HepG2 (cell line): ENCODE data around the gene HLA-DRA. TPM values are rescaled to one million over a fixed set of nuclear protein-coding genes. Genes with fewer than 3 reads are reported as not detected.

Experiments
- ATAC-seq: fragments of 200-7000 bp; cut with Tn5 transposase; 3 replicates; pipeline ENCODE4 v1.9.1; 2020; ENCODE audit warnings: mild to moderate bottlenecking, moderate library complexity
- BruUV-seq: library from RNA; stranded (reverse); fragments of 400-500 nt; replicated peaks from 2 replicates; lab custom pipeline; 2021; lab: Mats Ljungman, UMichigan
- CTCF ChIA-PET: fragments of 300-600 bp; formaldehyde crosslinking; extraction: SDS; loops from one replicate; lab custom pipeline; 2021; ENCODE audit warnings: low total read pairs, inconsistent platforms, low intra/inter-chr PET ratio; lab: Yijun Ruan, JAX
- POLR2A ChIA-PET: fragments of 350-600 bp; sonication (Branson Sonifier 250); formaldehyde crosslinking; loops from one replicate; lab custom pipeline; 2020; ENCODE audit warnings: antibody characterized with exemption, inconsistent platforms; lab: Yijun Ruan, JAX
- DNase-seq: peaks from one replicate; pipeline ENCODE4 v3.0.0-alpha.2; 2015; ENCODE audit warnings: low spot score
- FAIRE-seq: peaks from 3 replicates; lab custom pipeline; 2011; peaks lifted over from hg19 to GRCh38; lab: Jason Lieb, UNC
- H2AFZ ChIP-seq: one replicate; pipeline ENCODE4 v1.6.1; 2011; ENCODE audit warnings: low read length, inconsistent platforms
- H3K27ac ChIP-seq: fragments of 300-600 bp; 3 replicates; pipeline ENCODE4 v1.8.0; 2011; ENCODE audit warnings: mixed run types, mild to moderate bottlenecking, mixed read lengths, low read length, inconsistent platforms; ENCODE audit not compliant: insufficient read depth; ENCODE audit errors: extremely low read length
- H3K27me3 ChIP-seq, 2 experiments: fragments of 200-600 bp in 1 of 2; 2 replicates in 1 of 2; 3 replicates in 1 of 2; pipeline versions ENCODE4 v1.6.0 to v1.8.0; 2011; ENCODE audit warnings: low read length in 2 of 2, mild to moderate bottlenecking in 2 of 2, moderate library complexity in 2 of 2, inconsistent platforms in 1 of 2; ENCODE audit not compliant: insufficient read depth in 2 of 2, control insufficient read depth in 1 of 2
- H3K36me3 ChIP-seq, 2 experiments: fragments of 200-600 bp in 1 of 2; replicated peaks in 1 of 2; 2 replicates in 1 of 2; 3 replicates in 1 of 2; pipeline versions ENCODE4 v1.5.1 to v1.8.0; 2011; ENCODE audit warnings: low read length in 2 of 2, inconsistent platforms in 1 of 2; ENCODE audit not compliant: insufficient read depth in 2 of 2, control insufficient read depth in 1 of 2
- H3K4me1 ChIP-seq: 2 replicates; pipeline ENCODE4 v1.5.1; 2012; ENCODE audit warnings: low read length, inconsistent platforms; ENCODE audit not compliant: insufficient read depth
- H3K4me2 ChIP-seq: 2 replicates; pipeline ENCODE4 v1.6.0; 2011; ENCODE audit warnings: low read depth, low read length, inconsistent platforms
- H3K4me3 ChIP-seq, 3 experiments: fragments of 200-600 bp in 1 of 3; sonication (generic), shearing (Covaris generic) in 1 of 3; replicated peaks in 1 of 3; 2 replicates each; pipeline ENCODE4 v1.5.1; 2011 to 2016; ENCODE audit warnings: low read length in 3 of 3, inconsistent platforms in 2 of 3, low read depth in 2 of 3, mild to moderate bottlenecking in 2 of 3, control low read depth in 1 of 3, mixed read lengths in 1 of 3; ENCODE audit not compliant: insufficient read depth in 1 of 3
- H3K79me2 ChIP-seq: one replicate; pipeline ENCODE4 v1.6.1; 2011; ENCODE audit warnings: low read length, inconsistent platforms; ENCODE audit not compliant: insufficient read depth
- H3K9ac ChIP-seq: 2 replicates; pipeline ENCODE4 v1.6.0; 2011; ENCODE audit warnings: mild to moderate bottlenecking, low read depth, low read length, inconsistent platforms; ENCODE audit not compliant: insufficient read depth
- H3K9me3 ChIP-seq: 2 replicates; pipeline ENCODE4 v1.5.1; 2012; ENCODE audit warnings: mild to moderate bottlenecking, low read length
- H4K20me1 ChIP-seq: 2 replicates; pipeline ENCODE4 v1.6.0; 2011; ENCODE audit warnings: inconsistent platforms, mild to moderate bottlenecking, low read length, moderate library complexity; ENCODE audit not compliant: insufficient read depth
- CBX2 ChIP-seq, 2 experiments: fragments of 200-600 bp in 1 of 2; sonication (generic); formaldehyde crosslinking in 1 of 2; IDR thresholded peaks; 2 replicates each; pipeline versions ENCODE4 v1.7.0 to v1.8.1; 2018 to 2022; ENCODE audit warnings: low read depth in 2 of 2, low read length in 1 of 2, mild to moderate bottlenecking in 1 of 2, missing genetic modification reagents in 1 of 2
- MTA1 ChIP-seq: sonication (generic); formaldehyde crosslinking; IDR thresholded peaks from 2 replicates; pipeline ENCODE4 v1.4.0; 2020; ENCODE audit warnings: missing genetic modification reagents, mild to moderate bottlenecking, borderline replicate concordance
- PRPF4 ChIP-seq: fragments of 200-400 bp; formaldehyde crosslinking; IDR thresholded peaks from 2 replicates; pipeline ENCODE4 v1.6.1; 2016; ENCODE audit warnings: low read length, low read depth; ENCODE audit not compliant: poor library complexity, severe bottlenecking
- TAF15 ChIP-seq: fragments of 200-400 bp; formaldehyde crosslinking; IDR thresholded peaks from one replicate; pipeline ENCODE4 v1.6.1; 2018; ENCODE audit warnings: mild to moderate bottlenecking, low read depth, low read length; ENCODE audit not compliant: poor library complexity, severe bottlenecking
- WGBS: methylation state at CpG from one replicate; pipeline ENCODE4 v1.1.6; 2017; ENCODE audit warnings: low lambda C conversion rate; 5-methylcytosine and 5-hydroxymethylcytosine counted together
- in situ Hi-C: cut with HindIII; loops from 2 replicates; pipeline ENCODE4 v1.10.0; 2017; ENCODE audit warnings: low pct_unique_long_range_greater_than_20kb; ENCODE audit not compliant: extremely low pct_ligation_motif_present
- intact Hi-C: fragments of 100-400 bp; cut with micrococcal nuclease; formaldehyde crosslinking; loops from one replicate; pipeline ENCODE4 v1.10.0; 2022; ENCODE audit not compliant: unreplicated experiment
- polyA plus RNA-seq, 8 experiments: library from polyadenylated mRNA; depleted of rRNA in 3 of 8; stranded (reverse) in 7 of 8; unstranded in 1 of 8; fragments of >200 nt; fragmentation: Illumina TruSeq in 4 of 8; extraction: Trizol in 4 of 8; gene quantifications; 2 replicates each; pipeline versions ENCODE4 v1.2.1 to v1.2.3, GENCODE V29; 2011 to 2016; ENCODE audit warnings: low read depth in 4 of 8, missing spikeins in 1 of 8, mixed read lengths in 1 of 8; ENCODE audit not compliant: insufficient read depth in 1 of 8
- total RNA-seq, 5 experiments: library from RNA; depleted of rRNA; stranded (reverse); fragments of >200 nt; fragmentation: Illumina TruSeq; extraction: Trizol; gene quantifications; 2 replicates each; pipeline ENCODE4 v1.2.3, GENCODE V29; 2016; ENCODE audit warnings: low read depth in 1 of 5
- TF ChIP-seq, protein P1 (sequence below): IDR thresholded peaks from 2 replicates; pipeline ENCODE4 v1.6.1; 2016; ENCODE audit warnings: missing compliant biosample characterization, missing genetic modification reagents, borderline replicate concordance
- TF ChIP-seq, protein P2 (sequence below): sonication (generic); formaldehyde crosslinking; conservative IDR thresholded peaks from 2 replicates; pipeline ENCODE4 v1.8.0; 2022; ENCODE audit warnings: missing genetic modification reagents
- TF ChIP-seq, protein P3 (sequence below): sonication (generic); formaldehyde crosslinking; IDR thresholded peaks from 2 replicates; pipeline ENCODE4 v1.4.0; 2020; ENCODE audit warnings: mild to moderate bottlenecking, missing genetic modification reagents

The HLA-DRA gene
- total and polyA plus RNA-seq, 2 of the 13 experiments (the other 11 are each of a cell fraction or from before 2014, with no cell fraction given): not detected

DNA sequence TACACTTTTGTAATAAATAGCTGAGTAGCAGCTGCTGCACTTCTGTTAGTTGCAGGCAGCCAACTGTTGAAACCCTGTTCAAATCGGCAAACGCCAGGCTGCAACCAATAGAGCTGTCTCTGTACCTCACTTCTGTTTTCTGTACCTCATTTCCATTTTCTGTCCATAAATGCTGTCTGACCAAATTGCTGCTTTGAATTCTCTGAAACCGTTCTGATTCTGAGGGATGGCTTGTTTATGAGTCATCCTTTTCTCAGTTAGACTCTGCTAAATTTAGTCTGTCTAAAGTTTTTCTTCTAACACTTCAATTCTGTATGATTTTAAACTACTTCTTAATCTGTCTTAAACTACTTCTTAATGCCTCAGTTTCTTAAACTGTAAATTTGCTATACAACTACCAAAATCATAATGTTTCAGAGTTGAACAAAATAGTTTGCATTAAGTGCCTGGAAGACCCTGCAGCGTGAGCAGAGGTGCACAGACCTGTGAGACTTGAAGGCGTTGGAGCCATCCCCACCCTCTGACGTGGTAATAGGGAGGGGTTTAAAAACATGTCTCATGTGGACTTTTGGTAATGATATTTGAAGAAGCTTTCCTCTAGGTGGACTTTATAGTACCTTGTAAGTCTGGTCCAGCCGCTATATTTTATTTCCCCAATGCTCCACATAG lies 42.3 kb upstream of the HLA-DRA start:
- FAIRE-seq: no peak
- H3K4me3 ChIP-seq: no peak overlapping the region
- H3K79me2 ChIP-seq: no peaks in the 10 kb centered on the region
- no TSS peak for BruUV-seq
- no peak overlapping the region for H3K27ac ChIP-seq
- H2AFZ ChIP-seq: no peak overlapping the region
- no peak for ATAC-seq
- no peaks in the 10 kb centered on the region for H3K4me1 ChIP-seq
- DNase-seq: no peak
- CTCF ChIA-PET: no interaction called here
- in situ Hi-C loops: no loop called here
- POLR2A ChIA-PET: no interaction called here
- intact Hi-C loops: loop anchor here (2.0 kb wide), 1 partner anchor 25 kb away; no protein-coding TSS in a partner anchor
- H3K9ac ChIP-seq: no peak overlapping the region
- no peaks in the 10 kb centered on the region for H3K36me3 ChIP-seq
- WGBS: 11% methylated on average over 7 of the region's 7 CpGs
- TF ChIP-seq MTA1 (CRISPR knock-in tag) (no peak), TAF15 (no peak), PRPF4 (no peak), CBX2 (IDR thresholded peaks at IDR 0.05; ENCODE audit: low read depth, low read length) (no peak), CBX2 (CRISPR knock-in tag; IDR thresholded peaks at IDR 0.05; ENCODE audit: low read depth) (no peak)
- TF ChIP-seq, protein P1, sequence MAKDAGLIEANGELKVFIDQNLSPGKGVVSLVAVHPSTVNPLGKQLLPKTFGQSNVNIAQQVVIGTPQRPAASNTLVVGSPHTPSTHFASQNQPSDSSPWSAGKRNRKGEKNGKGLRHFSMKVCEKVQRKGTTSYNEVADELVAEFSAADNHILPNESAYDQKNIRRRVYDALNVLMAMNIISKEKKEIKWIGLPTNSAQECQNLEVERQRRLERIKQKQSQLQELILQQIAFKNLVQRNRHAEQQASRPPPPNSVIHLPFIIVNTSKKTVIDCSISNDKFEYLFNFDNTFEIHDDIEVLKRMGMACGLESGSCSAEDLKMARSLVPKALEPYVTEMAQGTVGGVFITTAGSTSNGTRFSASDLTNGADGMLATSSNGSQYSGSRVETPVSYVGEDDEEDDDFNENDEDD: no peak
- TF ChIP-seq, protein P2, sequence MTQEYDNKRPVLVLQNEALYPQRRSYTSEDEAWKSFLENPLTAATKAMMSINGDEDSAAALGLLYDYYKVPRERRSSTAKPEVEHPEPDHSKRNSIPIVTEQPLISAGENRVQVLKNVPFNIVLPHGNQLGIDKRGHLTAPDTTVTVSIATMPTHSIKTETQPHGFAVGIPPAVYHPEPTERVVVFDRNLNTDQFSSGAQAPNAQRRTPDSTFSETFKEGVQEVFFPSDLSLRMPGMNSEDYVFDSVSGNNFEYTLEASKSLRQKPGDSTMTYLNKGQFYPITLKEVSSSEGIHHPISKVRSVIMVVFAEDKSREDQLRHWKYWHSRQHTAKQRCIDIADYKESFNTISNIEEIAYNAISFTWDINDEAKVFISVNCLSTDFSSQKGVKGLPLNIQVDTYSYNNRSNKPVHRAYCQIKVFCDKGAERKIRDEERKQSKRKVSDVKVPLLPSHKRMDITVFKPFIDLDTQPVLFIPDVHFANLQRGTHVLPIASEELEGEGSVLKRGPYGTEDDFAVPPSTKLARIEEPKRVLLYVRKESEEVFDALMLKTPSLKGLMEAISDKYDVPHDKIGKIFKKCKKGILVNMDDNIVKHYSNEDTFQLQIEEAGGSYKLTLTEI (CRISPR knock-in tag): no peak
- TF ChIP-seq, protein P3, sequence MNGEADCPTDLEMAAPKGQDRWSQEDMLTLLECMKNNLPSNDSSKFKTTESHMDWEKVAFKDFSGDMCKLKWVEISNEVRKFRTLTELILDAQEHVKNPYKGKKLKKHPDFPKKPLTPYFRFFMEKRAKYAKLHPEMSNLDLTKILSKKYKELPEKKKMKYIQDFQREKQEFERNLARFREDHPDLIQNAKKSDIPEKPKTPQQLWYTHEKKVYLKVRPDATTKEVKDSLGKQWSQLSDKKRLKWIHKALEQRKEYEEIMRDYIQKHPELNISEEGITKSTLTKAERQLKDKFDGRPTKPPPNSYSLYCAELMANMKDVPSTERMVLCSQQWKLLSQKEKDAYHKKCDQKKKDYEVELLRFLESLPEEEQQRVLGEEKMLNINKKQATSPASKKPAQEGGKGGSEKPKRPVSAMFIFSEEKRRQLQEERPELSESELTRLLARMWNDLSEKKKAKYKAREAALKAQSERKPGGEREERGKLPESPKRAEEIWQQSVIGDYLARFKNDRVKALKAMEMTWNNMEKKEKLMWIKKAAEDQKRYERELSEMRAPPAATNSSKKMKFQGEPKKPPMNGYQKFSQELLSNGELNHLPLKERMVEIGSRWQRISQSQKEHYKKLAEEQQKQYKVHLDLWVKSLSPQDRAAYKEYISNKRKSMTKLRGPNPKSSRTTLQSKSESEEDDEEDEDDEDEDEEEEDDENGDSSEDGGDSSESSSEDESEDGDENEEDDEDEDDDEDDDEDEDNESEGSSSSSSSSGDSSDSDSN: no peak
- no peaks in the 10 kb centered on the region for H4K20me1 ChIP-seq
- no peaks in the 10 kb centered on the region for H3K9me3 ChIP-seq
- H3K27me3 ChIP-seq: peaks cover 0 to 40% of the 10 kb centered on the region in 2 experiments; a peak in 2 of 5 replicates
- no peak overlapping the region for H3K4me2 ChIP-seq
